Measurements from ENCODE around the gene NES. TPM values are rescaled to one million over a fixed set of nuclear protein-coding genes. Genes with fewer than 3 reads are reported as not detected.

The NES gene
- total RNA-seq, 1 experiment from 2014 or later: 56.3 TPM

- Histone ChIP-seq H3K27ac (ENCODE audit: low read length) (peak overlapping the region; percentile 93), H3K36me3 (ENCODE audit: control insufficient read depth, insufficient read depth, low read length) (no peaks in the 10 kb centered on the region; the same call in 1 of the 2 replicates), H3K4me3 (ENCODE audit: low read depth in 2 of 2, low read length in 2 of 2) (no peak overlapping the region), H3K9me3 (ENCODE audit: control insufficient read depth, insufficient read depth, low read depth, low read length) (no peaks in the 10 kb centered on the region), H3K27me3 (ENCODE audit: control insufficient read depth, insufficient read depth, low read length) (no peaks in the 10 kb centered on the region), H3K4me1 (ENCODE audit: control insufficient read depth, insufficient read depth, low read length) (peaks cover 65% of the 10 kb centered on the region)
- intact Hi-C loops (cut with micrococcal nuclease; ENCODE audit: unreplicated experiment): no loop called here
- ATAC-seq (peak; percentile 50), DNase-seq (ENCODE audit: low read depth, low spot score) (no peak)
- ChIA-PET POLR2A (interaction anchor here (0.7 kb wide), 1 partner anchor 28 kb away, joined by 3 read pairs; no protein-coding TSS in a partner anchor), CTCF (interaction anchor here (1.0 to 2.5 kb wide), 2 partner anchors 16 to 20 kb away, joined by 4 to 9 read pairs; no protein-coding TSS in a partner anchor)
- no TSS peak for BruUV-seq (replicated peaks)
- in situ Hi-C loops (cut with HindIII; ENCODE audit: low pct_unique_long_range_greater_than_20kb, low sequenced_read_pairs): no loop called here
- peak; percentile 61 for TF ChIP-seq POLR2AphosphoS5 (IDR thresholded peaks at IDR 0.05; ENCODE audit: low read depth, low read length)
- no peak; a peak in 1 of 4 replicates for TF ChIP-seq REST (IDR thresholded peaks at IDR 0.05; ENCODE audit: insufficient read depth in 1 of 2, low read depth in 2 of 2, low read length in 1 of 2)
- TF ChIP-seq CTCF (IDR thresholded peaks at IDR 0.05): no peak
- TF ChIP-seq TCF7L2 (IDR thresholded peaks at IDR 0.05; ENCODE audit: low read depth, low read length): peak; percentile 96
- TF ChIP-seq SIN3A (IDR thresholded peaks at IDR 0.05; ENCODE audit: borderline replicate concordance, insufficient read depth, low read depth, low read length): no peak
Measured at GRCh38 chr1:156709757-156710489, 32.7 kb upstream of the NES start.

- in situ Hi-C loops (cut with HindIII; ENCODE audit: low pct_unique_long_range_greater_than_20kb, low sequenced_read_pairs) (no loop called here), intact Hi-C loops (cut with micrococcal nuclease; ENCODE audit: unreplicated experiment) (no loop called here)
- H3K27ac ChIP-seq (ENCODE audit: low read length): peak overlapping the region; percentile 93
- H3K27me3 ChIP-seq (ENCODE audit: control insufficient read depth, insufficient read depth, low read length): no peaks in the 10 kb centered on the region
- TF ChIP-seq REST (IDR thresholded peaks at IDR 0.05; ENCODE audit: insufficient read depth in 1 of 2, low read depth in 2 of 2, low read length in 1 of 2): no peak
- TF ChIP-seq CTCF (IDR thresholded peaks at IDR 0.05): no peak
- TF ChIP-seq TCF7L2 (IDR thresholded peaks at IDR 0.05; ENCODE audit: low read depth, low read length): no peak
- TF ChIP-seq SIN3A (IDR thresholded peaks at IDR 0.05; ENCODE audit: borderline replicate concordance, insufficient read depth, low read depth, low read length): no peak
- no peak for TF ChIP-seq POLR2AphosphoS5 (IDR thresholded peaks at IDR 0.05; ENCODE audit: low read depth, low read length)
- ChIA-PET POLR2A (interaction anchor here (0.7 kb wide), 1 partner anchor 27 kb away, joined by 3 read pairs; no protein-coding TSS in a partner anchor), CTCF (interaction anchor here (0.9 kb wide), 1 partner anchor 20 kb away, joined by 7 read pairs; no protein-coding TSS in a partner anchor)
- DNase-seq (ENCODE audit: low read depth, low spot score) (no peak), ATAC-seq (no peak)
- no peaks in the 10 kb centered on the region for H3K9me3 ChIP-seq (ENCODE audit: control insufficient read depth, insufficient read depth, low read depth, low read length)
- no TSS peak for BruUV-seq (replicated peaks)
- peaks cover 66% of the 10 kb centered on the region for H3K4me1 ChIP-seq (ENCODE audit: control insufficient read depth, insufficient read depth, low read length)
- no peaks in the 10 kb centered on the region; the same call in 1 of the 2 replicates for H3K36me3 ChIP-seq (ENCODE audit: control insufficient read depth, insufficient read depth, low read length)
- H3K4me3 ChIP-seq (ENCODE audit: low read depth in 2 of 2, low read length in 2 of 2): no peak overlapping the region
Measured at GRCh38 chr1:156709031-156709430, 31.8 kb upstream of the NES start.
